Measurements from ENCODE around the gene RPTOR. TPM values are rescaled to one million over a fixed set of nuclear protein-coding genes. Genes with fewer than 3 reads are reported as not detected.

The RPTOR gene
- total RNA-seq, 2 donors from 2014 or later: 62.0 to 228 TPM

GRCh38 chr17:80584176-80584905, 39.7 kb downstream of the RPTOR start:
- Mint-ChIP-seq H3K27ac (peak overlapping the region; percentile 52), H3K4me3 (no peak overlapping the region), H3K36me3 (ENCODE audit: low read depth) (peaks cover 14% of the 10 kb centered on the region), H3K4me1 (peaks cover 37% of the 10 kb centered on the region), H3K9me3 (no peaks in the 10 kb centered on the region), H3K27me3 (no peaks in the 10 kb centered on the region)
- ATAC-seq (replicated peaks): peak; percentile 49

- peak; percentile 25 for ATAC-seq (replicated peaks)
- Mint-ChIP-seq H3K4me3 (peak overlapping the region; percentile 5), H3K9me3 (no peaks in the 10 kb centered on the region), H3K27me3 (no peaks in the 10 kb centered on the region), H3K36me3 (ENCODE audit: low read depth) (peaks cover 14% of the 10 kb centered on the region), H3K4me1 (peaks cover 44% of the 10 kb centered on the region), H3K27ac (peak overlapping the region; percentile 5)
Measured at GRCh38 chr17:80585890-80586845, 41.5 kb downstream of the RPTOR start.

GRCh38 chr17:80586846-80587228, 42.2 kb downstream of the RPTOR start:
- no peak for ATAC-seq (replicated peaks)
- H3K4me1 Mint-ChIP-seq: peaks cover 49% of the 10 kb centered on the region

GRCh38 chr17:80588702-80589383, 44.2 kb downstream of the RPTOR start:
- Mint-ChIP-seq H3K4me1 (peaks cover 47% of the 10 kb centered on the region), H3K9me3 (no peaks in the 10 kb centered on the region), H3K27me3 (no peaks in the 10 kb centered on the region), H3K4me3 (no peak overlapping the region), H3K36me3 (ENCODE audit: low read depth) (peaks cover 3% of the 10 kb centered on the region), H3K27ac (no peak overlapping the region)
- ATAC-seq (replicated peaks): no peak

More at GRCh38 chr17:80586846-80587228, 42.2 kb downstream of the RPTOR start:
- Mint-ChIP-seq H3K9me3 (no peaks in the 10 kb centered on the region), H3K36me3 (ENCODE audit: low read depth) (peaks cover 12% of the 10 kb centered on the region), H3K27me3 (no peaks in the 10 kb centered on the region), H3K4me3 (peak overlapping the region; percentile 5), H3K27ac (peak overlapping the region; percentile 5)

- no peaks in the 10 kb centered on the region for H3K9me3 Mint-ChIP-seq
- peak overlapping the region; percentile 38 for H3K4me3 Mint-ChIP-seq
- no peaks in the 10 kb centered on the region for H3K36me3 Mint-ChIP-seq (ENCODE audit: low read depth)
- peaks cover 38% of the 10 kb centered on the region for H3K4me1 Mint-ChIP-seq
- no peaks in the 10 kb centered on the region for H3K27me3 Mint-ChIP-seq
- ATAC-seq (replicated peaks): peak; percentile 61
- peak overlapping the region; percentile 57 for H3K27ac Mint-ChIP-seq
Measured at GRCh38 chr17:80591788-80592187, 47.1 kb downstream of the RPTOR start.

- H3K36me3 Mint-ChIP-seq (ENCODE audit: low read depth): no peaks in the 10 kb centered on the region
- H3K4me3 Mint-ChIP-seq: peak overlapping the region; percentile 38
- ATAC-seq (replicated peaks): no peak
- no peaks in the 10 kb centered on the region for H3K27me3 Mint-ChIP-seq
- H3K4me1 Mint-ChIP-seq: peaks cover 39% of the 10 kb centered on the region
- no peaks in the 10 kb centered on the region for H3K9me3 Mint-ChIP-seq
- peak overlapping the region; percentile 57 for H3K27ac Mint-ChIP-seq
Measured at GRCh38 chr17:80592243-80592642, 47.6 kb downstream of the RPTOR start.

- ATAC-seq (replicated peaks): no peak
- H3K27ac Mint-ChIP-seq: no peak overlapping the region
- H3K36me3 Mint-ChIP-seq (ENCODE audit: low read depth): no peaks in the 10 kb centered on the region
- no peaks in the 10 kb centered on the region for H3K9me3 Mint-ChIP-seq
- H3K4me3 Mint-ChIP-seq: no peak overlapping the region
- H3K4me1 Mint-ChIP-seq: peaks cover 44% of the 10 kb centered on the region
- H3K27me3 Mint-ChIP-seq: no peaks in the 10 kb centered on the region
Measured at GRCh38 chr17:80593181-80593580, 48.5 kb downstream of the RPTOR start.

- Mint-ChIP-seq H3K4me3 (peak overlapping the region; percentile 15), H3K27ac (peak overlapping the region; percentile 22), H3K36me3 (ENCODE audit: low read depth) (no peaks in the 10 kb centered on the region), H3K9me3 (no peaks in the 10 kb centered on the region), H3K4me1 (peaks cover 48% of the 10 kb centered on the region), H3K27me3 (no peaks in the 10 kb centered on the region)
- ATAC-seq (replicated peaks): no peak
Measured at GRCh38 chr17:80594431-80595269, 50.0 kb downstream of the RPTOR start.

GRCh38 chr17:80596760-80597608, 52.3 kb downstream of the RPTOR start:
- Mint-ChIP-seq H3K4me3 (peak overlapping the region; percentile 53), H3K27me3 (no peaks in the 10 kb centered on the region), H3K27ac (peak overlapping the region; percentile 35), H3K36me3 (ENCODE audit: low read depth) (peaks cover 7% of the 10 kb centered on the region), H3K4me1 (peaks cover 37% of the 10 kb centered on the region), H3K9me3 (no peaks in the 10 kb centered on the region)
- peak; percentile 100 for ATAC-seq (replicated peaks)

GRCh38 chr17:80598813-80599545, 54.3 kb downstream of the RPTOR start:
- no peak overlapping the region for H3K4me3 Mint-ChIP-seq
- H3K36me3 Mint-ChIP-seq (ENCODE audit: low read depth): peaks cover 7% of the 10 kb centered on the region
- peaks cover 46% of the 10 kb centered on the region for H3K4me1 Mint-ChIP-seq
- ATAC-seq (replicated peaks): no peak
- no peak overlapping the region for H3K27ac Mint-ChIP-seq
- no peaks in the 10 kb centered on the region for H3K27me3 Mint-ChIP-seq
- no peaks in the 10 kb centered on the region for H3K9me3 Mint-ChIP-seq

GRCh38 chr17:80599546-80600305, 55.1 kb downstream of the RPTOR start:
- Mint-ChIP-seq H3K27ac (peak overlapping the region; percentile 80), H3K36me3 (ENCODE audit: low read depth) (peaks cover 7% of the 10 kb centered on the region), H3K4me1 (peaks cover 50% of the 10 kb centered on the region), H3K27me3 (no peaks in the 10 kb centered on the region), H3K9me3 (no peaks in the 10 kb centered on the region), H3K4me3 (no peak overlapping the region)
- no peak for ATAC-seq (replicated peaks)

GRCh38 chr17:80601146-80601545, 56.5 kb downstream of the RPTOR start:
- Mint-ChIP-seq H3K27me3 (no peaks in the 10 kb centered on the region), H3K4me3 (no peak overlapping the region), H3K9me3 (no peaks in the 10 kb centered on the region), H3K4me1 (peaks cover 52% of the 10 kb centered on the region), H3K27ac (no peak overlapping the region), H3K36me3 (ENCODE audit: low read depth) (peaks cover 7% of the 10 kb centered on the region)
- ATAC-seq (replicated peaks): no peak

Measured in activated T-helper 17 cell treated with anti-CD3 and anti-CD28 coated beads, Interleukin-2, amount 50 U/mL, for 72 hours (primary cell).